Cardiac septum (tissue), 1 donor: Measurements from ENCODE around the gene CNOT6. TPM values are rescaled to one million over a fixed set of nuclear protein-coding genes. Genes with fewer than 3 reads are reported as not detected.

Source experiments
- DNase-seq: peaks from one replicate; pipeline ENCODE4 v3.0.0-alpha.2; 2020; ENCODE audit warnings: low spot score
- intact Hi-C: fragments of 100-400 bp; cut with DNase I; formaldehyde crosslinking; loops from one replicate; pipeline ENCODE4 v1.14.0; 2022
- total RNA-seq: library from RNA; stranded (reverse); fragmentation: NEBNext Ultra II Directional; extraction: Animal tissue kit (Norgen Biotek cat#: 25700); gene quantifications from one replicate; pipeline ENCODE4 v1.2.1, GENCODE V29; 2021
- donor health status: DM: no; HTN: no; CAD: no.

Gene CNOT6
- total RNA-seq, 1 donor from 2014 or later: 18.4 TPM

DNA sequence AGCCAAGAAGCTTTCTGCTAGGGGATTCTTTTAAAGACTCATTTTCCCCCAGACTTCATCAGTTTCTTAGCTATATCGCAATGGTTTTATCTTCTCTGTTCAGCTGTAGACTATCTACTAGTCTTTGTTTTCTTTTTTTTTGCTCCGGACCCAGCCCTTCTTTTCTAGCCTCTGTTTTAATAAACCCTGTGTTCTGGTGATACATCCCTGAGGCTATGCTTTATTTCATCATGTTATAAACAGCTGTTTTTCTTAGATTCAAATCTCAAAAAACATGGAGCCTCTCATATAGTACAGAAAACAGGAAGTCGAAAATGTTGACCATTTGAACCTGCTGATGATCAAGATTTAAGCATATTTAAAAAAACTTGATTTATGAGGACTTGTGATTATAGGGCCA is 59.4 kb downstream of the CNOT6 start:
- intact Hi-C loops: no loop called here
- no peak for DNase-seq

DNA sequence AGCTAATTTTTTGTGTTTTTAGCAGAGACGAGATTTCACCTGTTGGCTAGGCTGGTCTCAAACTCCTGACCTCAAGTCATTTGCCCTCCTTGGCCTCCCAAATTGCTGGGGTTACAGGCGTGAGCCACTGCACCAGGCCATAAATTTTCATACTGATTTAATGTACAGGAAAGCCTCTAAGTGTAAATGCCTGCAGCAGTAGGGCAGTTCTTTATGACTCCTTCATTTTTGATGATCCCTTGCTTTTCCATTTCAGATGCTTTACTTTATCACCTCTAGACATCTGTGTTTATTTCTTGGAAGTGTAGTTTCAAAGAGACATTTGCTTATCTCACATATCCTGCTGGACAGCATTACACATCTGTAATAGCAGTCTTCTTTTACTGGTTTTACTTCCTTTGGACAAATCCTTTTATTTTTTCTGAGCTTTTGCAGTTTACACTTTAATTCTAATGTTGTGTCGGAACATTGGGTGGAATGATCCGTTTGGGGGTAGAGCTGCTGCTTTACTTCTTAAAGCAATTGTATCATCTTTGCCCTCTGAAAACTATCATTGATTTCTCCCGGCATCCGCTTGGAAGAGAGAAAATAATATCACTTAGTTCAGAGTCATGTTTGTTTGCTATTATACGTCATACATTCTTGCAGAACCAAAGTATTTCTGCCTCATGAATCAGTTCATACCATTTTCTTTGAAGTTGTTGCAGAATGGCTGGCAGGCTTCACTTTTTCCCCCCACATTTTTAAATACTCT is 61.2 kb downstream of the CNOT6 start:
- DNase-seq: no peak
- intact Hi-C loops: no loop called here

DNA sequence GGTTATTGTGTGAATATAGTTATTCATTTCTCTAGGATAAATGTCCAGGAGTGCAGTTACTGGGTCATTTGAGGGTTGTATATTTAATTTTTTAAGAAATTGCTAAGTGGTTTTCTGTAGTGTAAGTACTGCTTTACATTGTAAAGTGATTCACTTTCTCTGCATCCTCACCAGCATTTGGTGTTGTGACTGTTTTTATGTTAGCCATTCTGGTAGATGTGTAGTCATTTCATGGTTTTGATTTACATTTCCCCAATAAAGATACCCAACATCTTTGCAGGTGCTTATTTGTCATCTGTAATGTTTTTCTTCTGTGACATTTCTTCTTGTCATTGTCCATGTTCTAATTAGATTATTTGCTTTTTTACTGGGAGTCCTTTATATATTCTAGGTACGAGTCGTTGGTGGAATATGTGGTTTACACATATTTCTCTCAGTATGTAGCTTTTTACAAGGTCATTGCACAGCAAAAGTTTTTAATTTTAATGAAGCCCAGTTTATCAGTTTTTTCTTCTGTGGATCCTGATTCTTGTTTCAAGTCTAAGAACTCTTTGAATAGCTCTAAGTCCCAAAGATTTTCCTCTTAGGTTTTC is 63.1 kb downstream of the CNOT6 start:
- intact Hi-C loops: no loop called here
- DNase-seq: no peak

DNA sequence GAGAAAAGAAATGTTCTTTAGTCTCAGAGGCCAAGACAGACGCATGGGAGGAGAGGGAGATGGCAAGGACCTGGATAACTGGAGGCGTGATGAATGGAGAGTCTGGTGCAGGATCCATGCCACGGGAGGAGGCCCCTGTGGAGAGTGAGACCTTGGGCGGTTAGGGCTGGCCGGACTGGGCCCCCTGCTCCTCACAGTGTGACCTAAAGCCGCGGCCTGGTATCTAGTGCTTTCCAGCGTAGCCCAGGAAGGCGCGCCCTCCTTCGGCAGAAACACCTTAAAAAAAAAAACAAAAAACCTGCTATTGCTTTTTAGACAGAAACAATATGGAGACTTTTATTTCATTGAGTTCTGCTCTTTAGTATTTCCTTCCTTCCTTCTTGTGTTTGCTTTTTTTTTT is 64.1 kb downstream of the CNOT6 start:
- DNase-seq: no peak
- intact Hi-C loops: no loop called here

DNA sequence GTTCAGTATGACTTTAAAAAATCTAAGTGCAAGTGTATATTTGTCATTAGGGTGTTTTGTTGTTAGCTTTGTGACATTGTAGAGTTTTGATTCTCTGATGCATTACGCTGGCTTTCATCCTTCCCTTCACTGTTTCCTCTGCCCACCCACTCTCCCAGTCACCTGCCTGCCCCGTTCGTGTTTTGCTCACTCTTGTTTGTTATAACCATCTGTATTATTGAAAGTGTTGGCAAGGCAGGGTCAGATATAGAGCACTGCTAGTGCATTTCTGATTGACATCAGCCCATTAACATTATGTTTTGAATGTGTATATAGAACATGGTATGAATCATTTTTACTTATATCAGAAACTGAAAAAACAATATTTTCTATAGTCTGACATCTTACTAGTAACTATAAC is 69.8 kb downstream of the CNOT6 start:
- intact Hi-C loops: no loop called here
- no peak for DNase-seq

DNA sequence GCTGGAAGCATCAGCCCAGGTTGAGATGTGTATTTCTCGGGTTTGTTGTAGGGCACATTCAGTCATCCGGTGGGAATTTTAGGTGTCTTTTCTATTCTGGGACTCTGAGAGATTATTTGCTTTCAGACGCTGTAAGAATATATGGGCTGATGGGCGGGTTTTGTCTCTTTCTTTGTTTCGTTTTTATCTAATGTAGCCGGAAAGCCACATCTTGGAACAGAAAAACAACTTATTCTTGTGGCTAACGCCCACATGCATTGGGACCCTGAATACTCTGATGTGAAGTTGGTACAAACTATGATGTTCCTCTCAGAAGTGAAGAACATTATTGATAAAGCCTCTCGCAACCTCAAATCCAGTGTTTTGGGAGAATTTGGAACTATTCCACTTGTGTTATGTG is 74.7 kb downstream of the CNOT6 start:
- no peak for DNase-seq
- intact Hi-C loops: no loop called here

DNA sequence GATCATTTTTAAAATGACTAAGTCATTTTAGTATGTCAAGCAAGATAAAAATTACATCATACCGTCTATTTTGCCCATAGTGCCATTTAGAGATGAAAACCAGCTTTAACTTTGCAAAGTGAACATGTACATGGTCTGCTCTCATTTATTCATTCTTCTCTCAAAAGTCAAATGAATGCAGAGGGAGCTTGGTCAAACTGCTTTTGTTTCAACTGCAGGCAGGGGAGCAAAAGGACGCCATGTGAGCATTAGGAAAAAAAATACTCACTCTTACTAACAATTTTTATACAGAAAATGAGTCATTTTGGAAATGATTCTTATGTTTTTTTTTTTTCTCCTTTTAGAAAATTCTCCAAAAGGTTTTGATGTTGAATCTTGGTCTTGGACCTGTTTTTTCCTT is 81.4 kb downstream of the CNOT6 start:
- intact Hi-C loops: no loop called here
- no peak for DNase-seq

DNA sequence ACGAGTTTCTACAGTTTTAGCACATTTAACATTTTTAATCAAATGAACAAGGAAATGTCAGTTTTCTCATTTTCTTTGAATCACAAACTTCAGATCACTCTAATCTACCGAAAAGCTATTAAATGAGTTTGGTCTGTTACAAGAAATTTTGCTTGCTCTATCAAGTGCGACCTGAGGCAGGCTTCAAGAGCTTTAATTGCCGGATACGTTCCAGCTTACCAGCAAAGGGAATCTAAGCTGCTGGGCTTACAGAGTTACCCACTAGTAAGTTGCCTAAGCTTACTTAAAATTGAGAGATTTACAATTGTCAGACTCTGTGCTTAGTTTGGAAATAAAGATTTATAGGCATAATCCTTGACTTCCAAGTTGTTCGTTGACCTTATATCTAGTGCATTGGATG is 86.5 kb downstream of the CNOT6 start:
- DNase-seq: no peak
- intact Hi-C loops: no loop called here

DNA sequence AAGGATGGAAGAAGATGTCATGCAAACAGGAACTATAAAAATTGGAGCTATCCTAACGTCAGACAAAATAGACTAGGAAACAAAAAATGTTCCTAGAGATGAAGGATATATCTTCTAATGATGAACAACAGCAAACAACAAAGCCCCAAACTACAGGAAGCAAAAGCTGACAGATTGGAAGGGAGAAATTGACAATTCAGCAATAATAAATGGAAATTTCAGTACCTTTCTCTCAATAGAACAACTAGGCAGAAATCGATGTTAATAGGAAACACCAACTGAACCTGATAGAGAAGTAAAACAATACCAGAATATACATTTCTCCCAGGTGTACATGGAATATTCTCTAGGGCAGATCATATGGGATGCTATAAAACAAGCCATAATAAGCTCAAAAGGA is 89.6 kb downstream of the CNOT6 start:
- no peak for DNase-seq
- intact Hi-C loops: no loop called here

DNA sequence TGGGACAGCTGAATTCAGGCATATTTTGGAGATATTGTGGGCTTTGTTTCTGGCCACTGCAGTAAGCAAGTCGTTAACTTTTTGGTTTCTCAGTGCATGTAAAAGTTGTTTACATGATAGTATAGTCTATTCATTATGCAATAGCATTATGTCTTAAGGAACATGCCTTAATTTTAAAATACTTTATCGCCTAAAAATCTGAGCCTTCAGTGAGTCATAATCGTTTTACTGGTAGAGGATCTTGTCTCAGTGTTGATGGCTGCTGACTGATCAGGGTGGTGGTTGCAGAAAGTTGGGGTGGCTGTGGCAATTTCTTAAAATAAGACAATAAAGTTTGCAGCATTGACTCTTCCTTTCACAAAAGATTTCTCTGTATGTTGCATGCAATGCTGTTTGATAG is 92.0 kb downstream of the CNOT6 start:
- no peak for DNase-seq
- intact Hi-C loops: no loop called here

DNA sequence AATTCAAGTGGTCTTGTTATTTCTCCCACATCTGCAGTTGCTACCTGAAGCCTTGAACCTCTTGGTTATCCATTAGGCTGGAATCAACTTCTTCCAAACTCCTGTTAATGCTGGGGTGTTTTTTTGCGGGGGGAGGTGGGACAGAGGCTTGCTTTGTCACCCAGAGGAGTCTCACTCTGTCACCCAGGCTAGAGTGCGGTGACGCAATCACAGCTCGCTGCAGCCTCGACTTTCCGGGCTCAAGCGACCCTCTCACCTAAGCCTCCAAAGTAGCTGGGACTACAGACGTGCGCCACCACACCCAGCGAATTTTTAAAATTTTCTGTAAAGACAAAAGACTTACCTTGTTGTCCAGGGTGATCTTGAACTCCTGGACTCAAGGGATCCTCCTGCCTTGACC is 92.7 kb downstream of the CNOT6 start:
- intact Hi-C loops: no loop called here
- DNase-seq: no peak

DNA sequence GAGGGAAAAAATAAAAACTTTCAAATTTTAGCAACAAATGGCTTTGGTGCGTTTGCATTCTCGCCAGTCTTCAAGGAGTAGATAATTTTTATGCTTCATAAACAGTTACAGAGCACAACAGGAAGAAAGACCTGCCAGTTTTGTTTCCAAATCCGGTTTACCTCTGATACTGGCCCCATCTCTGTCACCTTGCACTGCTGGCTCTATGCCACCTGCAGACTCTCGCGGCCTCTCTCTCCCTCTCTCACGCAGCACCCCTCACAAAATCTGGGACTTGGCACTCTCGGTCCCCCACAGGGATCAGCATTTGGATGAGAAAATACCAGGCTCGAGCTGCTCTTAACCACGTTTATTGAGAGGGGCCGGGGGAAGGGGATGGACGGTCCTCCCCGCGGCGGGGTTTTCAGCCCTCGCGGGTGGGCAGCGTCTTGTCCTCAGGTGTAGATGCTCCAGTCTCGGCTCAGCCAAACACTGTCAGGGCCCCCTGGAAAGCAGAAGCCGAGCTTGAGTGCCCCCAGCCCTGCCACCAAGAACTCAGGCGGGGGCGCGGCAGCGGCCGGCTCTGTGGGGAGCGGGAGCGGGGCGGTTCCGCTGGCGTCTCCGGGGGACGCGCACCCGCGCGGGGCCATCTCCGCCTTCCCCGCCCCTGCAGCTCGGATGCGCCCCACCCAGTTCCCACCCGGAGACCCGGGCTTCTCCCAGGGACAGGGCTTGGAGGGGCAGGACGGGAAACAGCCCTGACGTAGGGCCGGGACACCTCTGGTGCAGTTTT is 95.8 kb downstream of the CNOT6 start:
- intact Hi-C loops: no loop called here
- no peak for DNase-seq

DNA sequence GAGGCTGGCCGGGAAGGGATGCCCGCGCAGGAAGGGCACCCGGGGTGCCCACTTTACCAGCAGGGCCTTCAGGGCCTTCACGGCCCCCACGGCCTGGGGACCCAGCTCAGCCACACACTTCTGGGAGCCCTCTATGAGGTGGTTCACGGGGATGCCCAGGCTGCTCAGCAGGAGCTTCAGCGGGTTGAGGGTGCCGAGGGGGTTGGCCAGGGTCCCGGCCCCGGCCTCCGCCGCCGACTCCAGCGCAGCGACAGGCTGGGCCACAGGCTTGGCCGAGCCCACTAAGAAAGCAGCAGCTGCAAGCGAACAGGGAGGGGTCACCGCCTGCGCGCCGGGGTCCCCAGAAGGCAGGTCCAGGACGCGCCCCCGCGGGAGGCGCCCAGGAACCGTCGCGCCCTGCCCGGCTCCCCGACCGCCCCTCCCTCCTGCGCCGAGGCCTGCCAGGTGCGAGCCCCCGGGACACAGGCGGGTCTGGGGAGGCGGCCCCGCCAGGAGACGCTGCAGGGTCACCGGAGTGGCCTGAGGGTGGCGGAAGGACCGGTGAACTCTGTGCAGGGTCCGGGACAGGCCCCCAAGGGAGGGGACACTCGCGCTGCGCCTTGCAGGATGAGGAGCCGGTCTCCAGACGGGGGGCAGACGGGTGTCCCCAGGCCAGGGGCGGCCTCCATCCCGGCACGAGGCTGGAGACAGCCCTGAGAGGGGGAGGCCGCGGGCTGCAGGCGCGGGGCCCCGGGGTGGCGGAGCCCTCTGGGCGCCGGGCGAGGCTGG is 96.5 kb downstream of the CNOT6 start:
- intact Hi-C loops: no loop called here
- DNase-seq: no peak

DNA sequence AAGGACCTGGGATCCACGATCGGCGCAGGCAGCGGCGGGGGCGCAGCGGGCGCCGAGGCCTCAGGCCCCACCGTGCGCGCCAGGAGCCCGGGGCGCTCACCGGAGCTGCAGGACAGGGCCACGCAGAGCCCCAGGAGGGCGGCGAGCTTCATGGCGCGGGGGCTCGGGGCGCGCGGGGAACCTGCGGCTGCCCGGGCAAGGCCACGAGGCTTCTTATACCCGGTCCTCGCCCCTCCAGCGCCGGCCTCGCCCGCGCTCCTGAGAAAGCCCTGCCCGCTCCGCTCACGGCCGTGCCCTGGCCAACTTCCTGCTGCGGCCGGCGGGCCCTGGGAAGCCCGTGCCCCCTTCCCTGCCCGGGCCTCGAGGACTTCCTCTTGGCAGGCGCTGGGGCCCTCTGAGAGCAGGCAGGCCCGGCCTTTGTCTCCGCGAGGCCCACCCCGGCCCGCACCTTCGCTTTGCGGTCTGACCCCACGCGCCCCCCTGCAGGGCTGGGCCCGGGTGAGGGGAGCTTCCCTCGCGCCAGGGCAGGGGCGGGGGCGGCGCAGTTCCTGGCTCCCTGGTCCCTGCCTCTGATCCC is 97.2 kb downstream of the CNOT6 start, which contains the start of gene SCGB3A1:
Gene SCGB3A1 (minus strand): TSS at position 189 of the 577 bp plus-strand sequence. CDS start 37 bp downstream, at position 152.
- intact Hi-C loops: no loop called here

DNA sequence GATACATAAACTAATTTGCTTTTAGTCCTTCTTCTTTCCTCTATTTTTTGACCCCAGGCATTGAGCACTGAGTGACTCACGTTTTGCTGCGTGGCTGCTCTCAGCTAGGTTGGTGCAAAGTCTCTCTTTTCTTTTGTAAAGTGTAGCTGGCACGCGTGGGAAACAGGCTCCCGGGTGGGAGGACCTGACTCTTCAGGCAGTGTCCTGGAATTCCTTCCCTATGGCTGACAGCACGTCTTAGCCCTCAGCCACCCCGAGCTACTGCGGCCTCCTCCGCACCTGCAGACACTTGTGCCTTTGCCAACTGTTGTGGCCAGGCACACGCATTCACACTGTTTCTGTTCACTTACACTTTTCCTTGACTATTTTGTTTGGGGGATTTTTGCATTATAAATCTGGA is 98.0 kb downstream of the CNOT6 start:
- DNase-seq: peak; percentile 53
- intact Hi-C loops: no loop called here

More for the DNA sequence above, 97.2 kb downstream of the CNOT6 start, which contains the start of gene SCGB3A1:
- DNase-seq: peak; percentile 60

DNA sequence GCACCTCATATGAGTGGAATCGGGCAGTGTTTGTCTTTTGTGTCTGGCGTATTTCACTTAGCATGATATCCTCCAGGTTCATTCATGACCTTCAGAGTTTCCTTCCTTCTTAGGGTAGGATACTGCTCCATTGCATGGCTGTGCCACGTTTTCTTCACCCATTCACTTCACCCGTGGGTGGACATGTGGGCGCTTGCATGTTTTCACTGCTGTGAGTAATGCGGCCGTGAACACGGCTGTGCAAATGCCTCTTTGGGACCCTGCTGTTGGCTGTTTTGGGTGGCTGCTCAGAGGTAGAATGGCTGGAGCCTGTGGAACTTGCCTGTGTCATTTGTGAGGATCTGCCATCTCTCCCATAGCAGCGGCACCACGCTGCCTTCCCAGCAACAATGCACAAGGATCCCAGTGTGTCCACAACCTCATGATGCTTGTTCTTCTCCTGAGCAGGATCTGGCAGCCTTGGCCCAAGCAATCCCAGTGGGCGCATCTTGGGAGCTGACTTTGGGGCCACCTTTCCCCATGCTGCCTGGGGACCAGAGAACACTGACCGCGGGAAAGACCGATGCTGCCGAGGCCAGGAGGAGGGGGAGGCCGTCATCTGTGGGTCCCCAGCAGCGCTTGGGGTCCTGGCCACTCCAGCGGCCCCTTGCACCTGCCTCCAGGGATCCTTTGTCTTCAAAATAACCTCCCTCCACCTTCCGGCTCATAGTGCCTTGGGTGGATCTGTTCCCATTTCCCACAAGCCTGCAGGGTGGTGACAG is 99.4 kb downstream of the CNOT6 start:
- DNase-seq: peak; percentile 43
- intact Hi-C loops: no loop called here

DNA sequence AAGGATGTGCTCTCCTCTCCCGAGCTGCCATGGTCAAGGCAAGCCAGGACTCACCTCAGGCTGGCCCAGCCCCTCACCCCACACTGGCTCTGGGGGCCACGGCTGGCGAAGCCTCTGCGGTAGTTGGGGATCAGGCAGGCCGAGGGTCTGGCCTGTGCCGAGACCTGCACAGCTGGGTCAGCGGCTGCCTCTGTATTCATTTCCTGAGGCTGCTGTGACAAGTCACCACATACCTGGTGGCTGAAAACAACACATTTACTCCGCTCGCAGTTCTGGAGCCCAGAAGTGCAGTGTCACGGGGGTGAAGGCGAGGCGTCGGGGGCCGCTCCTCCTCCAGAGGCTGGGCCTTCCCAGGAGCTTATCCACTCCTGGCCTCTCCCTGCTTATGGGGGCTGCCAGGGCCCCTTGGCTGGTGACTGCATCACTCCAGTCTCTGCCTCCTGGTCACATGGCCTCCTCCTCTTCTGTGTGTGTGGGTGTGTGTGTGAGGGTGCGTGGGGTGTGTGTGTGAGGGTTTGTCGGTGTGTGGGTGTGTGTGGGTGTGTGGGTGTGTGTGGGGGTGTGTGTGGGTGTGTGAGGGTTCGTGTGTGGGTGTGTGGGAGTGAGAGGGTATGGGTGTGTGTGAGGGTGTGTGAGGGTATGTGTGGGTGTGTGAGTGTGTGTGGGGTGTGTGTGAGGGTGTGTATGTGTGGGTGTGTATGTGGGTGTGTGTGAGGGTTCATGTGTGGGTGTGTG is 100.3 kb downstream of the CNOT6 start:
- DNase-seq: peak; percentile 66

DNA sequence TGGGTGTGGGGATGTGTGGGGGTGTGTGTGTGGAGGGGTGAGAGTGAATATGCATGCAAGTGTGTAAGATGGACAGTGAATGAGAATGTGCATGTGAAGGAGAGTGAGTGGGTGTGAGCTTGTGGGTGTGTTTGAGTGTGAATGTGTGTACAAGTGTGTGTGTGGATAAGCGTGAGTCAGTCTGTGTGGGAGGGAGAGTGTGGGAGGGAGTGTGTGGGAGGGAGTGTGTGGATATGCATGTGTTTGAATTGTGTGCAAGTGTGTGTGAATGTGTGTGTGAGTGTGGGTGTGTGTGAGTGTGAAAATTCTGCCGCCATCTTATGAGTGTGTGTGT is 100.8 kb downstream of the CNOT6 start:
- DNase-seq: no peak
- intact Hi-C loops: no loop called here

More for the DNA sequence above, 100.3 kb downstream of the CNOT6 start:
- intact Hi-C loops: no loop called here
